Adrenal gland (tissue), 12 donors: ENCODE measurements around the gene DOCK11. TPM values are rescaled to one million over a fixed set of nuclear protein-coding genes. Genes with fewer than 3 reads are reported as not detected.

ENCODE experiments used
- DNase-seq, 7 donors: peaks; one replicate each; pipeline ENCODE4 v3.0.0-alpha.2; 2019 to 2020
- H3K27ac ChIP-seq, 5 donors: fragments of 200-600 bp; sonication (generic) in 4 of 5; 1 replicate in 3 of 5; 2 replicates in 2 of 5; pipeline versions ENCODE4 v1.5.1 to v1.8.0; 2016 to 2020; ENCODE audit warnings: mild to moderate bottlenecking in 1 of 5
- H3K27me3 ChIP-seq: fragments of 200-600 bp; 2 replicates; pipeline ENCODE4 v1.8.0; 2021
- H3K36me3 ChIP-seq, 2 donors: fragments of 200-600 bp; replicated peaks in 1 of 2; 1 replicate in 1 of 2; 2 replicates in 1 of 2; pipeline versions ENCODE4 v1.5.1 to v1.8.0; 2018 to 2022
- H3K4me1 ChIP-seq, 2 donors: fragments of 200-600 bp; replicated peaks in 1 of 2; 1 replicate in 1 of 2; 2 replicates in 1 of 2; pipeline versions ENCODE4 v1.5.1 to v1.8.0; 2018 to 2021
- H3K4me3 ChIP-seq, 4 donors: fragments of 200-600 bp; sonication (generic) in 3 of 4; one replicate each; pipeline ENCODE4 v1.5.1; 2016 to 2018
- H3K9me3 ChIP-seq, 3 donors: fragments of 200-600 bp; sonication (generic) in 1 of 3; replicated peaks in 1 of 3; 1 replicate in 2 of 3; 2 replicates in 1 of 3; pipeline versions ENCODE4 v1.5.1 to v1.8.0; 2016 to 2021
- POLR2A ChIP-seq, 2 donors: fragments of 450-650 bp; IDR thresholded peaks; one replicate each; pipeline ENCODE4 v1.6.1; 2017; ENCODE audit warnings: antibody characterized with exemption in 2 of 2, mild to moderate bottlenecking in 2 of 2, moderate library complexity in 1 of 2
- WGBS, 4 donors: extraction: QIAGEN DNeasy Blood & Tissue Kit in 2 of 4; methylation state at CpG; one replicate each; pipeline versions ENCODE4 v1.1.5 to v1.1.7; 2013 to 2017; 5-methylcytosine and 5-hydroxymethylcytosine counted together
- intact Hi-C, 2 donors: fragments of 100-400 bp; cut with DNase I; formaldehyde crosslinking; loops; one replicate each; pipeline versions ENCODE4 v1.14.1 to v1.15.0; 2022 to 2023
- polyA plus RNA-seq, 3 donors: library from polyadenylated mRNA; stranded (reverse); fragments of 200-250 nt in 2 of 3; fragments of 350-450 nt in 1 of 3; fragmentation: Illumina TruSeq in 1 of 3; extraction: RNeasy Lipid Tissue Mini Kit (QIAGEN cat#74804) in 1 of 3; gene quantifications; one replicate each; pipeline ENCODE4 v1.2.3, GENCODE V29; 2013 to 2014
- total RNA-seq, 9 donors: library from RNA; depleted of rRNA in 4 of 9; stranded (reverse); fragments of >200 nt in 4 of 9; fragments of 120-200 nt in 1 of 9; fragmentation: NEBNext Ultra II Directional in 1 of 9; extraction: Animal tissue kit (Norgen Biotek cat#: 25700) in 1 of 9; gene quantifications; one replicate each; pipeline versions ENCODE4 v1.1.0 to v1.2.4, GENCODE V29; 2013 to 2023
- TF ChIP-seq, protein P1 (sequence below), 6 experiments: fragments of 450-650 bp in 4 of 6; fragments of 200-600 bp in 2 of 6; sonication (generic) in 1 of 6; IDR thresholded peaks; 1 replicate in 5 of 6; 2 replicates in 1 of 6; pipeline versions ENCODE4 v1.5.1 to v1.8.0; 2016 to 2021; ENCODE audit warnings: antibody characterized with exemption in 6 of 6, mild to moderate bottlenecking in 2 of 6, moderate library complexity in 1 of 6
- donor health status: healthy with polysubstance abuse.
- donor health status: Bipolar disorder and iron deficiency.
- donor health status: DM: yes; HTN: yes; CAD: no.
- donor health status: DM: no; HTN: no; CAD: no.
- donor health status: DM: no; HTN: no; CAD: no.
- donor health status: DM: yes; HTN: yes; CAD: no.

Gene DOCK11
- total and polyA plus RNA-seq, 12 donors, result 4.8 to 28.1 (median 13.2) TPM

DNA sequence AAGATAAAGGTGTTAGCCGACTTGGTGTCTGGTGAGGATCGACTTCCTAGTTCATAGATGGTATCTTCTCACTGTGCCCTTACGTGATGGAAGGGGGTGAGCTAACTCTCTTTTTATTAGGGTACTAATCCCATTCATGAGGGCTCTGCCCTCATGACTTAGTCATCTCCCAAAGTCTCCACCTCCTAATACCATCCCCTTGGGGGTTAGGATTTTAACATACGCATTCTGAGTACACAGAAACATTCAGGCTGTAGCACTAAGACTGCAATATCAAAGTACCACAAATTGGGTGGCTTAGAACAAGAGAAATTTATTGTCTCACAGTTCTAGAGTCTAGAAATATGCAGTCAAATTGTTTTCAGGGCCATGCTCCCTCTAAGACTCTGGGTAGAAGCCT lies 173.8 kb downstream of the DOCK11 start:
- no peak for DNase-seq
- Histone ChIP-seq H3K27me3 (no peaks in the 10 kb centered on the region), H3K4me3 (no peak overlapping the region), H3K27ac (no peak overlapping the region), H3K36me3 (no peaks in the 10 kb centered on the region), H3K9me3 (no peaks in the 10 kb centered on the region), H3K4me1 (no peaks in the 10 kb centered on the region)
- no peak for TF ChIP-seq POLR2A (IDR thresholded peaks at IDR 0.05)
- TF ChIP-seq, protein P1, sequence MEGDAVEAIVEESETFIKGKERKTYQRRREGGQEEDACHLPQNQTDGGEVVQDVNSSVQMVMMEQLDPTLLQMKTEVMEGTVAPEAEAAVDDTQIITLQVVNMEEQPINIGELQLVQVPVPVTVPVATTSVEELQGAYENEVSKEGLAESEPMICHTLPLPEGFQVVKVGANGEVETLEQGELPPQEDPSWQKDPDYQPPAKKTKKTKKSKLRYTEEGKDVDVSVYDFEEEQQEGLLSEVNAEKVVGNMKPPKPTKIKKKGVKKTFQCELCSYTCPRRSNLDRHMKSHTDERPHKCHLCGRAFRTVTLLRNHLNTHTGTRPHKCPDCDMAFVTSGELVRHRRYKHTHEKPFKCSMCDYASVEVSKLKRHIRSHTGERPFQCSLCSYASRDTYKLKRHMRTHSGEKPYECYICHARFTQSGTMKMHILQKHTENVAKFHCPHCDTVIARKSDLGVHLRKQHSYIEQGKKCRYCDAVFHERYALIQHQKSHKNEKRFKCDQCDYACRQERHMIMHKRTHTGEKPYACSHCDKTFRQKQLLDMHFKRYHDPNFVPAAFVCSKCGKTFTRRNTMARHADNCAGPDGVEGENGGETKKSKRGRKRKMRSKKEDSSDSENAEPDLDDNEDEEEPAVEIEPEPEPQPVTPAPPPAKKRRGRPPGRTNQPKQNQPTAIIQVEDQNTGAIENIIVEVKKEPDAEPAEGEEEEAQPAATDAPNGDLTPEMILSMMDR (IDR thresholded peaks at IDR 0.05), result no peak
- intact Hi-C loops, result no loop called here
- 63 to 91% (median 77%) methylated on average over 3 to 4 of the region's 4 CpGs for WGBS, 4 donors

GRCh38 chrX:118675326-118675965 lies 179.8 kb downstream of the DOCK11 start:
- no peaks in the 10 kb centered on the region for H3K27me3 ChIP-seq
- intact Hi-C loops, result no loop called here
- H3K27ac ChIP-seq, result no peak overlapping the region
- DNase-seq, result no peak
- H3K36me3 ChIP-seq, result no peaks in the 10 kb centered on the region
- no peaks in the 10 kb centered on the region for H3K9me3 ChIP-seq
- H3K4me1 ChIP-seq, result no peaks in the 10 kb centered on the region
- no peak for TF ChIP-seq POLR2A (IDR thresholded peaks at IDR 0.05)
- TF ChIP-seq, protein P1 (IDR thresholded peaks at IDR 0.05), result no peak
- H3K4me3 ChIP-seq, result no peak overlapping the region
- WGBS, 4 donors, result 68 to 83% (median 79%) methylated on average over 4 of the region's 4 CpGs

GRCh38 chrX:118675966-118676349 lies 180.3 kb downstream of the DOCK11 start:
- H3K4me3 ChIP-seq, result no peak overlapping the region
- H3K36me3 ChIP-seq, result no peaks in the 10 kb centered on the region
- H3K4me1 ChIP-seq, result no peaks in the 10 kb centered on the region
- intact Hi-C loops, result no loop called here
- no peak overlapping the region for H3K27ac ChIP-seq
- TF ChIP-seq, protein P1 (IDR thresholded peaks at IDR 0.05), result no peak
- no peak for TF ChIP-seq POLR2A (IDR thresholded peaks at IDR 0.05)
- no peaks in the 10 kb centered on the region for H3K9me3 ChIP-seq
- DNase-seq, result no peak
- H3K27me3 ChIP-seq, result no peaks in the 10 kb centered on the region

DNA sequence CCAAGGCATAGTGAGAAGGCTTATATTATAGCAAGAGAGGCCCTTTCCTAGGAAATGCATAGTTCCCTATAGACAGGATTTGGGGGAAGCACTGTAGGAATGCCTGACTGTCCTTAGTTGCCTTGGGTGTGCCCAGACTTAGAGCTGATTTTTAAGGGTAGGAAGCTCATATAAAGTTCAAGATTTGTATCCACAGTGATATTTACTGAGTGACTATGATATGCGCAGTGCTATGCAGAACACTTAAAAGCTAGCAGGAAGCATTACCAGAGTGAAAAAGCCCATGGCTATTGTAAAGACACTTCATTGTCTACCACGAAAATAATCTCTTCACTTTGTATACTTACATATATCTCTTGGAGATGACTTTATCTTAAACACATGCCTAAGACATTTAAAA lies 181.7 kb downstream of the DOCK11 start:
- WGBS, 4 donors, result 67 to 88% (median 79%) methylated on average over 2 of the region's 2 CpGs
- Histone ChIP-seq H3K27me3 (no peaks in the 10 kb centered on the region), H3K4me3 (no peak overlapping the region), H3K9me3 (no peaks in the 10 kb centered on the region), H3K27ac (no peak overlapping the region), H3K36me3 (no peaks in the 10 kb centered on the region), H3K4me1 (no peaks in the 10 kb centered on the region)
- TF ChIP-seq POLR2A (IDR thresholded peaks at IDR 0.05), result no peak
- TF ChIP-seq, protein P1 (IDR thresholded peaks at IDR 0.05), result no peak
- no peak for DNase-seq
- intact Hi-C loops, result no loop called here
